MG63 (cell line): ENCODE results near the gene PLK2. TPM values are rescaled to one million over a fixed set of nuclear protein-coding genes. Genes with fewer than 3 reads are reported as not detected.
A peak's percentile ranks its signal among the peaks of the same experiment; 100 is the strongest.

Source experiments
- DNase-seq: peaks from one replicate; pipeline ENCODE4 v3.0.0-alpha.2; 2020
- H3K27me3 ChIP-seq: fragments of 250-450 bp; sonication (Bioruptor Pico); 2 replicates; pipeline ENCODE4 v1.5.1; 2020; ENCODE audit warnings: mild to moderate bottlenecking, moderate library complexity
- H3K36me3 ChIP-seq: fragments of 250-450 bp; sonication (Bioruptor Pico); 2 replicates; pipeline ENCODE4 v1.5.1; 2020; ENCODE audit warnings: mild to moderate bottlenecking, moderate library complexity
- H3K4me3 ChIP-seq: fragments of 250-450 bp; sonication (Bioruptor Pico); 2 replicates; pipeline ENCODE4 v1.5.1; 2020; ENCODE audit warnings: mild to moderate bottlenecking, moderate library complexity
- H3K9me3 ChIP-seq: fragments of 250-450 bp; sonication (Bioruptor Pico); 2 replicates; pipeline ENCODE4 v1.5.1; 2020; ENCODE audit warnings: mild to moderate bottlenecking, moderate library complexity
- total RNA-seq: library from RNA; depleted of rRNA; stranded (reverse); fragments of >200 nt; shearing (Covaris generic); gene quantifications from 2 replicates; pipeline ENCODE4 v1.2.3, GENCODE V29; 2014; ENCODE audit warnings: low replicate concordance; rRNA removed

Gene PLK2
- 445 and 575 TPM in 2 replicates for total RNA-seq

GRCh38 chr5:58460002-58460731 lies at the start of gene PLK2:
Gene PLK2 (minus strand): TSS chr5:58460086. CDS start chr5:58459959, 127 bp downstream.
- Histone ChIP-seq H3K36me3 (peaks cover 42% of the 10 kb centered on the region), H3K9me3 (no peaks in the 10 kb centered on the region), H3K4me3 (peak within 1 kb of the TSS; percentile 94), H3K27me3 (no peaks in the 10 kb centered on the region)
- peak; percentile 91 for DNase-seq

- no peaks in the 10 kb centered on the region for H3K9me3 ChIP-seq
- no peaks in the 10 kb centered on the region for H3K36me3 ChIP-seq
- DNase-seq, result no peak
- H3K4me3 ChIP-seq, result no peak overlapping the region
- H3K27me3 ChIP-seq, result peaks cover 35% of the 10 kb centered on the region
Measured at GRCh38 chr5:58507715-58508114, 47.8 kb upstream of the PLK2 start.

- Histone ChIP-seq H3K9me3 (no peaks in the 10 kb centered on the region), H3K4me3 (no peak overlapping the region), H3K36me3 (no peaks in the 10 kb centered on the region), H3K27me3 (peaks cover 35% of the 10 kb centered on the region)
- no peak for DNase-seq
Measured at GRCh38 chr5:58505971-58506640, 46.2 kb upstream of the PLK2 start.

GRCh38 chr5:58505502-58505901 lies 45.6 kb upstream of the PLK2 start:
- Histone ChIP-seq H3K9me3 (no peaks in the 10 kb centered on the region), H3K4me3 (no peak overlapping the region), H3K36me3 (no peaks in the 10 kb centered on the region), H3K27me3 (peaks cover 35% of the 10 kb centered on the region)
- no peak for DNase-seq

GRCh38 chr5:58504766-58505165 lies 44.9 kb upstream of the PLK2 start:
- peaks cover 35% of the 10 kb centered on the region for H3K27me3 ChIP-seq
- no peak overlapping the region for H3K4me3 ChIP-seq
- H3K9me3 ChIP-seq, result no peaks in the 10 kb centered on the region
- no peak for DNase-seq
- no peaks in the 10 kb centered on the region for H3K36me3 ChIP-seq

- H3K27me3 ChIP-seq, result peaks cover 35% of the 10 kb centered on the region
- H3K9me3 ChIP-seq, result no peaks in the 10 kb centered on the region
- H3K4me3 ChIP-seq, result no peak overlapping the region
- no peaks in the 10 kb centered on the region for H3K36me3 ChIP-seq
- no peak for DNase-seq
Measured at GRCh38 chr5:58503390-58504046, 43.6 kb upstream of the PLK2 start.

- peaks cover 28% of the 10 kb centered on the region for H3K27me3 ChIP-seq
- no peaks in the 10 kb centered on the region for H3K36me3 ChIP-seq
- no peaks in the 10 kb centered on the region for H3K9me3 ChIP-seq
- DNase-seq, result no peak
- H3K4me3 ChIP-seq, result no peak overlapping the region
Measured at GRCh38 chr5:58501778-58502417, 42.0 kb upstream of the PLK2 start.

- DNase-seq, result no peak
- no peaks in the 10 kb centered on the region for H3K9me3 ChIP-seq
- no peaks in the 10 kb centered on the region for H3K36me3 ChIP-seq
- H3K4me3 ChIP-seq, result no peak overlapping the region
- peaks cover 30% of the 10 kb centered on the region for H3K27me3 ChIP-seq
Measured at GRCh38 chr5:58499941-58500340, 40.1 kb upstream of the PLK2 start.

GRCh38 chr5:58499231-58499630 lies 39.3 kb upstream of the PLK2 start:
- H3K27me3 ChIP-seq, result peaks cover 24% of the 10 kb centered on the region
- no peaks in the 10 kb centered on the region for H3K9me3 ChIP-seq
- H3K36me3 ChIP-seq, result no peaks in the 10 kb centered on the region
- H3K4me3 ChIP-seq, result no peak overlapping the region
- DNase-seq, result no peak

GRCh38 chr5:58498340-58498942 lies 38.6 kb upstream of the PLK2 start:
- Histone ChIP-seq H3K9me3 (no peaks in the 10 kb centered on the region), H3K36me3 (no peaks in the 10 kb centered on the region), H3K27me3 (peaks cover 18% of the 10 kb centered on the region), H3K4me3 (no peak overlapping the region)
- no peak for DNase-seq

GRCh38 chr5:58497921-58498320 lies 38.0 kb upstream of the PLK2 start:
- H3K27me3 ChIP-seq, result peaks cover 17% of the 10 kb centered on the region
- no peak for DNase-seq

GRCh38 chr5:58497386-58497785 lies 37.5 kb upstream of the PLK2 start:
- H3K9me3 ChIP-seq, result no peaks in the 10 kb centered on the region
- DNase-seq, result no peak
- no peak overlapping the region for H3K4me3 ChIP-seq
- H3K36me3 ChIP-seq, result no peaks in the 10 kb centered on the region
- H3K27me3 ChIP-seq, result peaks cover 20% of the 10 kb centered on the region

More at GRCh38 chr5:58497921-58498320, 38.0 kb upstream of the PLK2 start:
- Histone ChIP-seq H3K9me3 (no peaks in the 10 kb centered on the region), H3K36me3 (no peaks in the 10 kb centered on the region), H3K4me3 (no peak overlapping the region)

GRCh38 chr5:58496488-58496887 lies 36.6 kb upstream of the PLK2 start:
- Histone ChIP-seq H3K36me3 (no peaks in the 10 kb centered on the region), H3K4me3 (no peak overlapping the region), H3K27me3 (peaks cover 20% of the 10 kb centered on the region), H3K9me3 (no peaks in the 10 kb centered on the region)
- DNase-seq, result no peak

- H3K27me3 ChIP-seq, result peaks cover 23% of the 10 kb centered on the region
- DNase-seq, result no peak
- H3K36me3 ChIP-seq, result no peaks in the 10 kb centered on the region
- H3K4me3 ChIP-seq, result no peak overlapping the region
- no peaks in the 10 kb centered on the region for H3K9me3 ChIP-seq
Measured at GRCh38 chr5:58493141-58493540, 33.3 kb upstream of the PLK2 start.

- Histone ChIP-seq H3K27me3 (peaks cover 23% of the 10 kb centered on the region), H3K9me3 (no peaks in the 10 kb centered on the region), H3K4me3 (no peak within 1 kb of the TSS), H3K36me3 (no peaks in the 10 kb centered on the region)
- DNase-seq, result no peak
Measured at GRCh38 chr5:58491216-58491892, 31.5 kb upstream of the PLK2 start, which contains the start of gene GAPT. Gene GAPT (plus strand): TSS chr5:58491435. CDS start chr5:58494537, 3,102 bp downstream.

GRCh38 chr5:58490402-58491050 lies 30.6 kb upstream of the PLK2 start:
- H3K9me3 ChIP-seq, result no peaks in the 10 kb centered on the region
- H3K4me3 ChIP-seq, result no peak overlapping the region
- H3K27me3 ChIP-seq, result peaks cover 19% of the 10 kb centered on the region
- no peaks in the 10 kb centered on the region for H3K36me3 ChIP-seq
- no peak for DNase-seq
